Cardiac atrium fibroblast (primary cell): ENCODE results near the gene IGHMBP2. TPM values are rescaled to one million over a fixed set of nuclear protein-coding genes. Genes with fewer than 3 reads are reported as not detected.

Experiments used
- total RNA-seq: library from RNA; depleted of rRNA; stranded (reverse); fragments of >200 nt; gene quantifications from 2 replicates; pipeline ENCODE4 v1.2.3, GENCODE V29; 2015

IGHMBP2 gene
- 6.5 TPM in 2 replicates for total RNA-seq

DNA sequence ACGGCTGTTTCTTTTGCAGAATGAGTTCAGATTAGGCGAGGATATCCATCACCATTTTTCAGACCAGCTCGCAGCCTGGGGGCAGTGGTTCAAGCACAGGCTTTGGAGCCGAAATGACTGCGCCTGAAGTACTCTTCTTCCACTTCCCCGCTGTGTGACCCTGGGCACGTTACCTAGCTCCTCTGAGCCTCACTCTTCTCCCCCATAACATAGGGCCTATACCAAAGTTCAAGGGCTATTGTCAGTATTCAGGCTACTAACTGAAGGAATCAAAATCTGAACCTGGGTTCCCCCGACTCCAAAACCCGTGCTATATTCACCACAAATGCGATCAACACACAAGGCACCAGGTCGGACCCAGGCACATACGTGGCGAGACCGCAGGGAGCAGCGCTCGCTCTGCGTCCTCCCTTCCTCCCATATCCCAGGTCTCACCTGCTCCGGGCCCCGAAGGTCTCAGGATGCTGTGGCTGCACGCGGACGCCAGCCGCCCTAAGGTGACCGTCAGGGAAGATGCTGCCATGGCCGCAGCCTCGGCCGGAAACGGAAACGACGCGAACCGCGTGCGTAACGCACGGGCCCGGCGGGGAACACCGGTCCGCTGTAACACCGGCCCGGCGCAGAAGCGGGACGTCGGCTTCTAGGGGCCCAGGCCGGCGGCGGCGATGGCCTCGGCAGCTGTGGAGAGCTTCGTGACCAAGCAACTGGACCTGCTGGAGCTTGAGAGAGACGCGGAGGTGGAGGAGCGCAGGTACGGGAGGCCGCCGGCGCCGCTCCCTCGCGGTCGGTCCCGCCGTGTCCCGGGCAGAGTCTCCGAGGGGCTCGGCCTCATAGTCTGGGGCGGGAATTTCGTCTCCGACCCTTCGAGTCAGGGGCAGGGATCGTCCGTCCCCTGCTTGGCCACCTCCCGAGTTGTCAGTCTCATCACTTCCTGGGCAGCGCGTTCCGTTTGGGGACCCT, at the start of gene IGHMBP2, which contains the start of gene MRPL21:
TSS of gene IGHMBP2 (plus strand) at position 604 of the 960 bp plus-strand sequence. CDS start at position 666, 62 bp downstream.
TSS of gene MRPL21 (minus strand) at position 545 of the 960 bp plus-strand sequence. CDS start at position 523, 22 bp downstream.

DNA sequence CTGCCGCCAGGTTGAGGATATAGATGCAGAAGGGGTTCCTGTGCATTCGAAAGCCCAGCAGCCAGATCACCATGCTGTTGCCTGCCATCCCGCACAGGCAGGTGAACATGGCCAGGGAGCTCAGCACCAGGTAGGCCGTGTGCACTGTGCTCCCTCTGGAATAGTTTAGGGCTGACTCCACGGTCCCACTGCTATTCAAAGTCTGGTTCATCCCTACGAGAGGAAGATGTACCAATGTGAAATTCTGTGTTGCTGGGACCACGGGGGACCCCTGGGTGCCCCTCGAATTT, 77.0 kb downstream of the IGHMBP2 start, which contains the start of gene MRGPRD:
TSS of gene MRGPRD (minus strand) at position 211 of the 290 bp plus-strand sequence. CDS start at position 211, 0 bp downstream.

Other genes with a start within 250 kb of the IGHMBP2 start
- gene GAL, start 219.3 kb upstream of the IGHMBP2 start, total RNA-seq: 0.49 TPM in 1 of 2 replicates, not detected in the other
- gene TESMIN, start 152.4 kb upstream of the IGHMBP2 start, total RNA-seq: not detected in 2 replicates
- gene CPT1A, start 62.0 kb upstream of the IGHMBP2 start, total RNA-seq: 18.1 and 32.5 TPM in 2 replicates
- gene MRPL21, start 59 bp upstream of the IGHMBP2 start, total RNA-seq: 45.9 and 47.3 TPM in 2 replicates
- gene MRGPRD, start 77.1 kb downstream of the IGHMBP2 start, total RNA-seq: not detected in 2 replicates
- gene MRGPRF, start 109.4 kb downstream of the IGHMBP2 start, total RNA-seq: 4.9 and 9.4 TPM in 2 replicates
- gene TPCN2, start 145.0 kb downstream of the IGHMBP2 start, total RNA-seq: 5.4 and 6.0 TPM in 2 replicates